Loucy (cell line): ENCODE measurements around the gene GFRA3.

Experiments
- CTCF ChIP-seq: fragments of 200-600 bp; sonication (generic); conservative IDR thresholded peaks from 2 replicates; pipeline ENCODE4 v1.5.1; 2014; ENCODE audit warnings: mild to moderate bottlenecking, antibody characterized with exemption, low read length
- EZH2phosphoT487 ChIP-seq: fragments of 200-600 bp; IDR thresholded peaks from 2 replicates; pipeline ENCODE4 v1.6.1; 2018; ENCODE audit warnings: antibody characterized with exemption, mild to moderate bottlenecking, moderate library complexity, borderline replicate concordance

GRCh38 chr5:138246822-138247221 is 27.6 kb downstream of the GFRA3 start:
- TF ChIP-seq CTCF (no peak), EZH2phosphoT487 (no peak)
